ENCODE measurements around the gene SERPINE2. TPM values are rescaled to one million over a fixed set of nuclear protein-coding genes. Genes with fewer than 3 reads are reported as not detected.
A peak's percentile ranks its signal among the peaks of the same experiment; 100 is the strongest.

Gene SERPINE2
- total RNA-seq, 2 donors from 2014 or later: 8.8 to 24.8 TPM

GRCh38 chr2:223989856-223990232, 49.2 kb downstream of the SERPINE2 start:
- ATAC-seq (no peak), DNase-seq (no peak)
- intact Hi-C loops (cut with DNase I, micrococcal nuclease): loop anchor here (5.0 to 10.0 kb wide), 2 partner anchors 292 to 295 kb away; no protein-coding TSS in a partner anchor

- DNase-seq: peak in 1 of 2 donors; percentile 70
- intact Hi-C loops (cut with DNase I, micrococcal nuclease): no loop called here
- peak; percentile 94 for ATAC-seq
These were observed 49.8 kb downstream of the SERPINE2 start for GRCh38 chr2:223989206-223989855.

GRCh38 chr2:223981241-223981640, 57.8 kb downstream of the SERPINE2 start:
- ATAC-seq (no peak), DNase-seq (no peak)
- intact Hi-C loops (cut with DNase I, micrococcal nuclease): no loop called here

- DNase-seq (no peak), ATAC-seq (no peak)
- intact Hi-C loops (cut with DNase I, micrococcal nuclease): no loop called here
These were observed 58.3 kb downstream of the SERPINE2 start for GRCh38 chr2:223980803-223981202.

GRCh38 chr2:223980397-223980735, 58.7 kb downstream of the SERPINE2 start:
- intact Hi-C loops (cut with DNase I, micrococcal nuclease): no loop called here
- ATAC-seq (no peak), DNase-seq (no peak)

GRCh38 chr2:223979730-223980396, 59.2 kb downstream of the SERPINE2 start:
- no peak for ATAC-seq
- intact Hi-C loops (cut with DNase I, micrococcal nuclease): no loop called here

GRCh38 chr2:223978451-223978850, 60.6 kb downstream of the SERPINE2 start:
- ATAC-seq: no peak
- no peak for DNase-seq
- intact Hi-C loops (cut with DNase I, micrococcal nuclease): no loop called here

More at GRCh38 chr2:223979730-223980396, 59.2 kb downstream of the SERPINE2 start:
- no peak for DNase-seq

- ATAC-seq: no peak
- intact Hi-C loops (cut with DNase I, micrococcal nuclease): no loop called here
These were observed 62.4 kb downstream of the SERPINE2 start for GRCh38 chr2:223976635-223977226.

GRCh38 chr2:223973606-223974005, 65.5 kb downstream of the SERPINE2 start:
- no peak for DNase-seq
- intact Hi-C loops (cut with DNase I, micrococcal nuclease): loop anchor here in 1 of 2 donors (5.0 kb wide), 1 partner anchor 309 kb away; no protein-coding TSS in a partner anchor
- no peak for ATAC-seq

More at GRCh38 chr2:223976635-223977226, 62.4 kb downstream of the SERPINE2 start:
- DNase-seq: no peak

- ATAC-seq (peak; percentile 26), DNase-seq (no peak)
- intact Hi-C loops (cut with DNase I, micrococcal nuclease): loop anchor here in 1 of 2 donors (5.0 kb wide), 1 partner anchor 310 kb away; no protein-coding TSS in a partner anchor
These were observed 66.4 kb downstream of the SERPINE2 start for GRCh38 chr2:223972656-223973102.

- intact Hi-C loops (cut with DNase I, micrococcal nuclease): loop anchor here in 1 of 2 donors (5.0 kb wide), 1 partner anchor 311 kb away; no protein-coding TSS in a partner anchor
- no peak for ATAC-seq
- DNase-seq: no peak
These were observed 67.4 kb downstream of the SERPINE2 start for GRCh38 chr2:223971731-223972130.

GRCh38 chr2:223970343-223971128, 68.5 kb downstream of the SERPINE2 start:
- ATAC-seq (peak; percentile 58), DNase-seq (peak in 1 of 2 donors; percentile 38)
- intact Hi-C loops (cut with DNase I, micrococcal nuclease): loop anchor here in 1 of 2 donors (5.0 kb wide), 1 partner anchor 312 kb away; no protein-coding TSS in a partner anchor

GRCh38 chr2:223969856-223970255, 69.2 kb downstream of the SERPINE2 start:
- intact Hi-C loops (cut with DNase I, micrococcal nuclease): loop anchor here in 1 of 2 donors (5.0 kb wide), 1 partner anchor 312 kb away; no protein-coding TSS in a partner anchor
- ATAC-seq (no peak), DNase-seq (no peak)

GRCh38 chr2:223969315-223969714, 69.8 kb downstream of the SERPINE2 start:
- intact Hi-C loops (cut with DNase I, micrococcal nuclease): no loop called here
- DNase-seq: no peak
- no peak for ATAC-seq

- DNase-seq (no peak), ATAC-seq (no peak)
- intact Hi-C loops (cut with DNase I, micrococcal nuclease): no loop called here
These were observed 71.1 kb downstream of the SERPINE2 start for GRCh38 chr2:223967981-223968380.

- DNase-seq (no peak), ATAC-seq (no peak)
- intact Hi-C loops (cut with DNase I, micrococcal nuclease): no loop called here
These were observed 79.4 kb downstream of the SERPINE2 start for GRCh38 chr2:223959688-223960087.

GRCh38 chr2:223957092-223957851, 81.8 kb downstream of the SERPINE2 start, which contains the start of gene MRPL44:
Gene MRPL44, plus strand, starts transcription at chr2:223957463. Its CDS starts 10 bp downstream, at chr2:223957473.
- DNase-seq (peak; percentile 95 to 99), ATAC-seq (peak; percentile 98)
- intact Hi-C loops (cut with DNase I, micrococcal nuclease): no loop called here

GRCh38 chr2:223956300-223956699, 82.8 kb downstream of the SERPINE2 start:
- ATAC-seq (no peak), DNase-seq (no peak)
- intact Hi-C loops (cut with DNase I, micrococcal nuclease): no loop called here
